HG03066 (cell line): ENCODE data around the gene MEDAG.

Source experiments
- ATAC-seq: cut with Tn5 transposase; IDR thresholded peaks from one replicate; pipeline ENCODE4 v1.9.1; 2021; ENCODE audit warnings: low read depth; ENCODE audit not compliant: unreplicated experiment

MEDAG gene

DNA sequence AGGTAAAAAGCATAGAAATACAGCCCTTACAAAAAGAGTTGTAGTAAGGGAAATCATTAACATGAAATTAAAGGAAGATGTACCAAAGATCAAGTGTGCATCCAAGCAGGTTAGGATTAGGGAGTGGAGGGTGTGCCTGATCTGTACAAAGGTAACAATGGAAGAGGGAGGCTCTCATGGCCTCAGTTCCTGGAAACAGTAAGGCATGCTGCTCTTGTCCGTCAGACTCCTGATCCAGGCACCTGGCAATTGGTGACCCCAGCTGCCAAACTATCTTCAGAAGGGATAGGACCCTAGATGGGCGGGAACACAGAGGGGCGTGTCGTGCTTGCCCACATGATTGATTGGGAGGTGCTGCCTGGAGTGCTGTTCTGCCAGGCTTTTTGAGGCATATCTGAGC, 30.9 kb downstream of the MEDAG start:
- ATAC-seq, result no peak

DNA sequence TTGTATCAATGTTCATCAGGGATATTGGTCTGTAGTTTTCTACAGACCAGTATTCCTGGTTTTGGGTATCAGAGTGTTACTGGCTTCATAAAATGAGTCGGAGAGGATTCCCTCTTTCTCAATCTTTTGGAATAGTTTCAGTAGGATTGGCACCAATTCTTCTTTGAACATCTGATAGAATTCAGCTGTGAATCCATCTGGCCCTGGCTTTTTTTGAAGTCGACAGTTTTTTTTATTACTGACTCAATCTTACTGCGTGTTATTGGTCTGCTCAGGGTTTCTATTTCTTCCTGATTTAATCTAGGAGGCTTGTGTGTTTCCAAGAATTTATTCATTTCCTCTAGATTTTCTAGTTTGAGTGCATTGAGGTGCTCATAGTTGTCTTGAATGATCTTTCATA, 37.8 kb downstream of the MEDAG start:
- no peak for ATAC-seq

DNA sequence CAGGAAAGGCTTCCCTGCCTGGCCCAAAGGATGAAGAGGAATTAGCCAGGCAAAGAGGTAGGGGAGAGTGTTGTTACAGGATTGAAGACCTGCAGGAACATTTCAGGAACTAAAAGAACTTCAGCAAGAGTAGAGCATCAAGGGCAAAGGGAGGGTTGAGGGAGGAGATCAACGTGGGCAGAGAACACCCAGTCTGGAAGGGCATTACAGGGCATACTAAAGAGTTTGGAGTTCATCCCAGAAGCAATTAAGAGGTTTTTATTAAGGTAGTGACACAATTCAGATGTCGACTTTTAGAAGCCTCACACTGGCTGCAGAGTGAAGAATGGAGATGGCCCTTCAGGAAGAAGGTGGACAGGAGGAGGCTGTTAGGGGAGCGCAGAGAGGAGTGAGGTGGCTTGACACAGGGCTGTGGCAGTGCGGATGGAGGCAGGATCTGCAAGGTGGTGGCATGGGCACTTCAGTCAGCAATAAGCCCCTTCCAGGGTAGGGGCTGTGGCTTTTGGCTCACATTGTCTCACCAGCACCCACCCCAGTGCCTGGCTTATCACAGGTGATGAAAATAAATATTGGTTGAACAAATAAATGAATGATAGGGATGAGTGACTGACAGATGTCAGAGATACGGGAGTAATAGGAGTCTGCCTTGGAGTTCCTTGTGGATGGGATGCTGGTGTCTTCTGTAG, 51.3 kb downstream of the MEDAG start:
- ATAC-seq, result no peak

DNA sequence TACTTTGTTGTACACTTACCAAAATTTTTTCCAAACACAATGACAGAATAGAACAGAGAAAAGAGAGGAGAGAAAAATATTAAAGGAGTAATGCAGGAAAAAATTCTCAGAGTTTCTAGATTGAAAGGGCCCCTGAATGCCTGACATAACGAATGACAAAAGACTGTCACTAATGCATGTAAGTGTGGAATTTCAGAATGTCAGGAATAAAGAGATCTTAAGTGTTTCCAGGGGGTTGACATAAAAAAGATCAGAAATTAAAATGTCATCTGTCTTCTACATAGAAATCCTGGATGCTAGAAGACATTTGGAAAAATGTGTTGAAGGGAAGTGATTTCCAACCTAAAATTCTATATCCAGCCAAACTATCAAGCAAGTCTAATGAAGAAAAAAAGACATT, 53.6 kb downstream of the MEDAG start:
- ATAC-seq, result no peak

DNA sequence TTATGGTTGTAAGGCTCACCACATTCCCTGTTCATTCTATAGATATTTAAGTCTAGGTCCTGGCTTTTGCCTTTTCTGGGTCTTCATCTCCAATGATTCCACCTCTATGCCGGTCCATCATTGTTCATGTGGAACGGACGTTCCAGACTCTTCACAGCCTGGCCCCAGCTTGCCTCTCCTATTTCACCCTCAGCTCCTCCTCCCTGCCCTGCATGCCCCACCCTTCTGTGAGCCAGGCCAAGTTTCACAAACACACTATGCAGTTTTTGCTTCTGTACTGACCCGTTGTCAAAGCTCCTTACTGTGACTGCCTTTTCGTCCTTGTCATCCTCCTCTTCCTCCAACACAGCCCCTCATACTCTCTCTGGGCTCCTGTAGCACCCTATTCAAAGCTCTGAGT, 57.7 kb downstream of the MEDAG start:
- ATAC-seq, result no peak

DNA sequence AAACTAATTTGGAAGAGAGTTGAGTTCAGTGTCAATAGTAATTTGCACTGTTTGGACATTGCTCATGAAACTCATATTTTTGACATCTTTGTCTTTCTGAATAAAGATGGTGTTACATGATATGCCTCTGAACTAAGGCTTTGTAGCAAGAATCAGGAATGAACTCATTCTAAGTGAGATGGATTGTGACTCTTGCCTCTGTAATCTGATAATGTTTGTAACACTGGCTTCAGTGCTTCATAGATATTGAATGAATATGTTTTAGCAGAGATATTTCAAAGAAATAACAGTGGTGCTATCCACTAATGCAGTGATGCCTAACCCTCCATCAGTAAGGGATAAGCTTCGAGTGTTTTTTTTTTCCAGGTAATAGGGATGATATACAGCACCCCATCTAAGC, 59.3 kb downstream of the MEDAG start:
- no peak for ATAC-seq

DNA sequence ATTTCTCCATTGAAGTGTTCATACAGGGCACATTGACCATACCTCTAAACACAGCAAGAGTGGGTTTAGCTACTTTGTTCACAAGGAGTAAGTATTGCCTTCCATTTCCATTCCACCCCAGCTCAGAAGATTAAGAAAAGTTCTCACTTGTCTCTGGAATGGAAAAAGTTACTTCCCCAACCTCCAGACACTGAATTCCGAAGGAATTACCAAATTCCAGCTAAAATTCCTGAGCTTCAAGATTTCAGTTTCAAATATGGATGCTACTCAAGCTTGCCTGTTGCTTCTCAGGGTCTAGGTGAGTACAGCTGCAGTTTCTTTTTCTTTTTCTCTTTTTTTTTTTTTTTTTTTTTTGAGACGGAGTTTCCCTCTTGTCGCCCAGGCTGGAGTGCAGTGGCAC, 60.0 kb downstream of the MEDAG start:
- ATAC-seq, result no peak

DNA sequence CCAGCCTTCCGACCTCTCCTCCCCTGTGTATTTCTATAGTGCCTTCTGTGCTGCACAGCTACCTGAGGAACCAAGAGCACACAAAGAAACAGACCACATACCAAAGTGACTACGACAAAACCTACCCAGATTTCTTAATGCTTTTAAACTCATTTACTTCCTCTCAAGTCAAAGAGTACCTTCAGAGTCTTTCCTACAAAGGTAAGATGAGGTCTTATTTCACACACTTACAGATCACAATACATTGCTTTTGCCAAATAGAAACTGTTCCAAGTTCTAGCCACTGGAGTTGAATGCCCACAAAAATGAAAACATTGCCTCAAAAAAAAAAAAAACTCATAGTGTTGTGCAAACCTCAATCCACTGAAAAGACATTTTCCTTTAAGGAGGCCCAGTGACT, 62.8 kb downstream of the MEDAG start:
- ATAC-seq, result no peak

DNA sequence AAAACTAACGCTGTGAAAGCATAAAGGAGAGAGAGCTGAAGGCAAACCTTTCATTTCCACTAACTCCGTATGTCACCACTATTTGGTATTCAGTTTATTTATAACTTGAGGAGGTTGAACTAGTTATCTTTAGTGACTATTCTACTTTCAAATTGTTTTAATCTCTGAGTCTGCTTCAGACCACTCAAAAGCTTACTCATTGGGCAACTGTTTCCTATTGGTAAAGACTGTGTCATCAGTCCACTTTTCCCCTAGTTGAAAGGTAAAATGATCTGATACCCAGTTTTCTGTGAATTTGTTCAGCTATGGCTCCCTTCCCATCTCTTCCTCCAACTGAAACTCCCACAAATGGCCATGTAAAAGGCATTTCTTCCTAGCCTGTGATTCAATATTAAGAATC, 65.5 kb downstream of the MEDAG start:
- ATAC-seq, result no peak

DNA sequence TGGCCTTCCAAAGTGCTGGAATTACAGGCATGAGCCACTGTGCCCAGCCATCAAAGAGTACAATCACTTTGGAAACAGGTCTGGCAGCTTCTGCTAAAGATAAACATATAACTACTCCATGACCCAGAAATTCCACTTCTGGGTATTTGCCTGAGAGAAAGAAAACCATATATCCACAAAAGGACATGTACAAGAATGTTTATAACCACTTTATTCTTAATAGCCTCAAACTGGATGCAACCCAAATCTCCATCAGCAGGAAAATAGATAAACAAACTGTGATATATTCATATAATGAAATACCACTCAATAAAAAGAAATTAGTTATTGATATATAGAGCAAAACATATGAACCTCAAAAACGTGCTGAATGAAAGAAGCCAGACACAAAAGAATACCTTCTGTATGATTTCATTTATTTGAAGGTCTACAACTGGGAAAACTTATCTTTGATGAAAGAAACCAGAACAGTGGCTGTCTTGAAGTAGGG, 66.9 kb downstream of the MEDAG start:
- ATAC-seq, result no peak

DNA sequence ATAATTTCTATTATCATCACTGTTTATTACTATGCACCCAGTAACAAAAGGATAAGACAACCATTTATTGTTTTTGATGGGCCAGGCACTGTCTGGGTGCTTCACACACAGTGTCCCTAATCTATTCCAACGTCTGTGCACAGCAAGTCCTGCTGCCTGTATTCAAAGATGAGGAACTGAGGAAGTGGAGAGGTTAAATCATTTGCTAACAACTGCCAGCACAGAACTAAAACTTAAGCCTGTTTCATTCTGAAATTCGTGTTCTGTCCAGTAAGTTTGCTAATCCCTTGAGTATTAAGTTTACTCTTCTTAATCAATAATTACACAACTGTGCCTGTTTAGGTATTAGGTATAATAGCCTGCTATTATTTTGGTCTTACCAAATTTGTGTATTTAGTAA, 68.3 kb downstream of the MEDAG start:
- no peak for ATAC-seq
